Uterus (tissue), 2 donors: Measurements from ENCODE around the gene SPATA31E1.

Source experiments
- POLR2A ChIP-seq, 2 donors: fragments of 450-650 bp; IDR thresholded peaks; one replicate each; pipeline ENCODE4 v1.6.1; 2016; ENCODE audit warnings: antibody characterized with exemption in 2 of 2, mild to moderate bottlenecking in 1 of 2, moderate library complexity in 1 of 2
- TF ChIP-seq, protein P1 (sequence below), 4 experiments: fragments of 200-600 bp in 2 of 4; fragments of 450-650 bp in 2 of 4; sonication (generic) in 2 of 4; IDR thresholded peaks; one replicate each; pipeline ENCODE4 v1.5.1; 2016 to 2019; ENCODE audit warnings: antibody characterized with exemption in 4 of 4, mild to moderate bottlenecking in 2 of 4, moderate library complexity in 1 of 4

DNA sequence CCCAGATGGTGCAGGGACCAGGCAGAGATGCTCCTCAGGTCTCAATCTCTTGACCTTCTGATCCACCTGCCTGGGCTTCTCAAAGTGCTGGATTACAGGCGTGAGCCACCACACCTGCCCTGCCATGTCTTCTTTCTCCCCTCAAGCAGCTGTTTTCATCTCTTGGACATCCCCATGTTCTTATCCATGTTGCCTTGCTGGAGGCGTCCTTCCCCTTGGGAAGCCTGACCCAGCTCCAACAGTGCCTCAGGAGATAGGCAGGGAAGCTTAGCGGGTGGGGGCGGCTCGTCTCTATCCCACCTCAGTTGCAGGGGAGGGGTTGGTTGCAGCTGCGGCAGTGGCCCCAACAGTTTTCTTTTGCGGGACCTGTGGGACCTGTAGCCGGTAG, 24.7 kb upstream of the SPATA31E1 start:
- TF ChIP-seq, protein P1, sequence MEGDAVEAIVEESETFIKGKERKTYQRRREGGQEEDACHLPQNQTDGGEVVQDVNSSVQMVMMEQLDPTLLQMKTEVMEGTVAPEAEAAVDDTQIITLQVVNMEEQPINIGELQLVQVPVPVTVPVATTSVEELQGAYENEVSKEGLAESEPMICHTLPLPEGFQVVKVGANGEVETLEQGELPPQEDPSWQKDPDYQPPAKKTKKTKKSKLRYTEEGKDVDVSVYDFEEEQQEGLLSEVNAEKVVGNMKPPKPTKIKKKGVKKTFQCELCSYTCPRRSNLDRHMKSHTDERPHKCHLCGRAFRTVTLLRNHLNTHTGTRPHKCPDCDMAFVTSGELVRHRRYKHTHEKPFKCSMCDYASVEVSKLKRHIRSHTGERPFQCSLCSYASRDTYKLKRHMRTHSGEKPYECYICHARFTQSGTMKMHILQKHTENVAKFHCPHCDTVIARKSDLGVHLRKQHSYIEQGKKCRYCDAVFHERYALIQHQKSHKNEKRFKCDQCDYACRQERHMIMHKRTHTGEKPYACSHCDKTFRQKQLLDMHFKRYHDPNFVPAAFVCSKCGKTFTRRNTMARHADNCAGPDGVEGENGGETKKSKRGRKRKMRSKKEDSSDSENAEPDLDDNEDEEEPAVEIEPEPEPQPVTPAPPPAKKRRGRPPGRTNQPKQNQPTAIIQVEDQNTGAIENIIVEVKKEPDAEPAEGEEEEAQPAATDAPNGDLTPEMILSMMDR (IDR thresholded peaks at IDR 0.05) = no peak
- TF ChIP-seq POLR2A (IDR thresholded peaks at IDR 0.05) = no peak
